HCT116 (cell line): ENCODE data around the gene MANBA. TPM values are rescaled to one million over a fixed set of nuclear protein-coding genes. Genes with fewer than 3 reads are reported as not detected.

Source experiments
- ATAC-seq: fragments of 200-7000 bp; cut with Tn5 transposase; 2 replicates; pipeline ENCODE4 v1.9.1; 2020; ENCODE audit warnings: mild to moderate bottlenecking, moderate library complexity
- BruUV-seq: library from RNA; stranded (reverse); fragments of 400-500 nt; replicated peaks from 2 replicates; lab custom pipeline; 2021; lab: Mats Ljungman, UMichigan
- CTCF ChIA-PET: fragments of 300-600 bp; sonication (Branson Sonifier 250); formaldehyde crosslinking; loops from one replicate; lab custom pipeline; 2021; ENCODE audit warnings: antibody characterized with exemption; lab: Charles Lee
- POLR2A ChIA-PET: fragments of 300-600, 350-600 bp; sonication (Branson Sonifier 250); formaldehyde crosslinking; loops from one replicate; lab custom pipeline; 2021; ENCODE audit warnings: antibody characterized with exemption; lab: Charles Lee
- RAD21 ChIA-PET, 2 experiments: fragments of 300-600 bp; sonication (Branson Sonifier 250); formaldehyde crosslinking; loops; one replicate each; lab custom pipeline; 2023; ENCODE audit warnings: low total read pairs in 2 of 2; ENCODE audit not compliant: uncharacterized antibody in 2 of 2, unreplicated experiment in 2 of 2, low non-redundant PET in 1 of 2; lab: Charles Lee
- DNase-seq: peaks from one replicate; pipeline ENCODE4 v3.0.0-alpha.2; 2010; ENCODE audit warnings: low read depth, low spot score
- H2AFZ ChIP-seq: fragments of 200-600 bp; shearing (Covaris generic), sonication (generic); 2 replicates; pipeline ENCODE4 v1.6.1; 2017; ENCODE audit warnings: low read depth, mixed run types, mixed read lengths, antibody characterized with exemption, low read length; ENCODE audit not compliant: poor library complexity, severe bottlenecking
- H3K27ac ChIP-seq: 2 replicates; pipeline ENCODE4 v1.5.1; 2012; ENCODE audit warnings: low read depth, low read length
- H3K27me3 ChIP-seq: fragments of 200-600 bp; sonication (generic); 2 replicates; pipeline ENCODE4 v1.6.1; 2016; ENCODE audit warnings: mixed run types, low read length, mixed read lengths; ENCODE audit not compliant: insufficient read depth
- H3K36me3 ChIP-seq, 2 experiments: fragments of 200-500 bp in 1 of 2; fragments of 200-600 bp in 1 of 2; sonication (Bioruptor generic) in 1 of 2; sonication (generic) in 1 of 2; 2 replicates each; pipeline versions ENCODE4 v1.5.1 to v1.6.1; 2014 to 2016; ENCODE audit warnings: low read length in 2 of 2, inconsistent platforms in 1 of 2, mixed read lengths in 1 of 2, mixed run types in 1 of 2; ENCODE audit not compliant: insufficient read depth in 2 of 2, control insufficient read depth in 1 of 2
- H3K4me1 ChIP-seq, 2 experiments: fragments of 200-600 bp in 1 of 2; sonication (generic) in 1 of 2; 2 replicates each; pipeline versions ENCODE4 v1.5.1 to v1.6.1; 2012 to 2017; ENCODE audit warnings: low read length in 2 of 2, inconsistent platforms in 1 of 2, mild to moderate bottlenecking in 1 of 2, mixed read lengths in 1 of 2, mixed run types in 1 of 2, moderate library complexity in 1 of 2; ENCODE audit not compliant: insufficient read depth in 2 of 2, control insufficient read depth in 1 of 2
- H3K4me2 ChIP-seq: fragments of 200-600 bp; sonication (generic); 2 replicates; pipeline ENCODE4 v1.6.1; 2017; ENCODE audit warnings: mixed run types, low read length, mixed read lengths
- H3K4me3 ChIP-seq, 2 experiments: fragments of 200-600 bp in 1 of 2; sonication (generic) in 1 of 2; replicated peaks in 1 of 2; 2 replicates each; pipeline ENCODE4 v1.5.1; 2011 to 2016; ENCODE audit warnings: low read length in 2 of 2, control low read depth in 1 of 2, low read depth in 1 of 2, mild to moderate bottlenecking in 1 of 2, mixed read lengths in 1 of 2, mixed run types in 1 of 2
- H3K79me2 ChIP-seq: fragments of 200-600 bp; sonication (generic); 2 replicates; pipeline ENCODE4 v1.6.1; 2017; ENCODE audit warnings: mild to moderate bottlenecking, mixed run types, low read length, moderate library complexity, mixed read lengths; ENCODE audit not compliant: insufficient read depth
- H3K9ac ChIP-seq: fragments of 200-600 bp; sonication (generic); 2 replicates; pipeline ENCODE4 v1.6.1; 2016; ENCODE audit warnings: low read length, mixed read lengths
- H3K9me2 ChIP-seq: fragments of 200-600 bp; sonication (generic), shearing (Covaris generic); 2 replicates; pipeline ENCODE4 v1.6.1; 2017; ENCODE audit warnings: mixed run types, mild to moderate bottlenecking, moderate library complexity; ENCODE audit not compliant: insufficient read depth
- H3K9me3 ChIP-seq, 2 experiments: fragments of 200-500 bp in 1 of 2; fragments of 200-600 bp in 1 of 2; sonication (Bioruptor generic) in 1 of 2; sonication (generic) in 1 of 2; 2 replicates each; pipeline ENCODE4 v1.6.1; 2014 to 2017; ENCODE audit warnings: low read length in 2 of 2, mixed read lengths in 2 of 2, inconsistent platforms in 1 of 2, low read depth in 1 of 2, mild to moderate bottlenecking in 1 of 2, mixed run types in 1 of 2, moderate library complexity in 1 of 2; ENCODE audit not compliant: control insufficient read depth in 1 of 2, insufficient read depth in 1 of 2
- H4K20me1 ChIP-seq: fragments of 200-600 bp; sonication (generic), shearing (Covaris generic); 2 replicates; pipeline ENCODE4 v1.6.1; 2017; ENCODE audit warnings: mixed run types, mild to moderate bottlenecking, moderate library complexity; ENCODE audit not compliant: insufficient read depth
- ATF3 ChIP-seq: IDR thresholded peaks from 2 replicates; pipeline ENCODE4 v1.6.1; 2012
- CBX3 ChIP-seq: IDR thresholded peaks from 2 replicates; pipeline ENCODE4 v1.6.1; 2012; ENCODE audit warnings: low read depth
- CEBPB ChIP-seq: IDR thresholded peaks from 2 replicates; pipeline ENCODE4 v1.6.1; 2012; ENCODE audit warnings: low read depth
- EGR1 ChIP-seq: IDR thresholded peaks from 2 replicates; pipeline ENCODE4 v1.6.1; 2012; ENCODE audit warnings: low read depth
- ELF1 ChIP-seq: IDR thresholded peaks from 2 replicates; pipeline ENCODE4 v1.6.1; 2012; ENCODE audit warnings: low read depth, borderline replicate concordance
- FOSL1 ChIP-seq: IDR thresholded peaks from 2 replicates; pipeline ENCODE4 v1.6.1; 2012; ENCODE audit warnings: low read depth
- JUND ChIP-seq: IDR thresholded peaks from 2 replicates; pipeline ENCODE4 v1.6.1; 2012
- MAX ChIP-seq: IDR thresholded peaks from 2 replicates; pipeline ENCODE4 v1.6.1; 2012
- POLR2AphosphoS5 ChIP-seq: IDR thresholded peaks from 2 replicates; pipeline ENCODE4 v1.6.1; 2011; ENCODE audit warnings: mild to moderate bottlenecking, low read depth, low read length, moderate library complexity
- TCF7L2 ChIP-seq: IDR thresholded peaks from 2 replicates; pipeline ENCODE4 v1.7.0; 2011; ENCODE audit warnings: borderline replicate concordance, inconsistent platforms; ENCODE audit not compliant: insufficient read depth, insufficient read length; ENCODE audit errors: extremely low read depth
- YY1 ChIP-seq: IDR thresholded peaks from 2 replicates; pipeline ENCODE4 v1.6.1; 2011; ENCODE audit warnings: low read length, low read depth, moderate library complexity, mild to moderate bottlenecking; ENCODE audit not compliant: insufficient replicate concordance; ENCODE audit errors: extremely low read depth
- intact Hi-C: fragments of 100-400 bp; cut with micrococcal nuclease; formaldehyde crosslinking; loops from 2 replicates; pipeline ENCODE4 v1.10.0; 2022
- total RNA-seq: library from RNA; stranded (reverse); gene quantifications from one replicate; pipeline ENCODE4 v1.2.1, GENCODE V29; 2021; ENCODE audit not compliant: unreplicated experiment
- TF ChIP-seq, protein P1 (sequence below), 3 experiments: fragments of 200-600 bp in 1 of 3; sonication (generic) in 1 of 3; IDR thresholded peaks in 2 of 3; conservative IDR thresholded peaks in 1 of 3; 2 replicates each; pipeline ENCODE4 v1.5.1; 2012 to 2017; ENCODE audit warnings: low read depth in 2 of 3, low read length in 2 of 3, antibody characterized with exemption in 1 of 3, borderline replicate concordance in 1 of 3, control low read depth in 1 of 3, mild to moderate bottlenecking in 1 of 3, mixed read lengths in 1 of 3, mixed run types in 1 of 3, moderate library complexity in 1 of 3; ENCODE audit not compliant: insufficient read depth in 1 of 3

Gene MANBA
- total RNA-seq, 1 experiment from 2014 or later, result 21.3 TPM

DNA sequence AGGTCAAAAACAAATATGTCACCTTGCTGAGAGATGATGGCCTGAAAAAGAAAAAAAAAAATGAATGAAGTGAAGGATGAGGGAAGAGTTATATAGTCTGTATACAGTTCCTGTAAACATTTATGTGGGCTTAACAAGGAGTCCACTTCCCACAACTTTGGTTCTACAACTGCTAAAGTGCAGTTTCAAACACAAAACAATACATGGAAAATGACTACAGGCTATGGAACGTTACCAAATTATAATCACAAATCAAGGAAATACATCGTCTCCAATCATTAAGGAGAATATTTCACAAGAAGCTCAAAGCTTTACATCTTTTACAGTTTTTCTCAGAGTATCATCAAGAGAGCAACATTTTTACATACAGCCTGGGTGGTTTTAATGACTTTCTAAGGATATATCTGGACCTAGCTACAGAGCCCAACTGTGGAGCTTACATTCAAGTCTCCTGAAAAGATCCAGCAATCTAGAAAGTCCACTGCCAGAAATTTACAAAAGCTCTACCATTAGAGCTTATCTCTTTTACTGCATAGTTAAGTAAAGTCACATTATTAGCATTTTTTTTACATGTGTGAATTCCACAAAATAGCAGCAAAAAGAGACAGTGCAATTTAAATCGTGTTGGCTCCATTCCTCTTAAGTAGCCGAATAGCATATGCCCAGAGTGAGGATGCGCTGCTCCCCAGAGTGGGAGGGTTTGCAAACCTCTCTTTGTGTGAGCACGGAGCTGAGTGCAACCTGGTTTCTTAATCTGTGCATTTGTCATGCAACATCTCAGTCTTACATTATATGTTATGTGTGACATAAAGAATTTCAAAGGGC, 128.3 kb downstream of the MANBA start:
- BruUV-seq, result no TSS peak

DNA sequence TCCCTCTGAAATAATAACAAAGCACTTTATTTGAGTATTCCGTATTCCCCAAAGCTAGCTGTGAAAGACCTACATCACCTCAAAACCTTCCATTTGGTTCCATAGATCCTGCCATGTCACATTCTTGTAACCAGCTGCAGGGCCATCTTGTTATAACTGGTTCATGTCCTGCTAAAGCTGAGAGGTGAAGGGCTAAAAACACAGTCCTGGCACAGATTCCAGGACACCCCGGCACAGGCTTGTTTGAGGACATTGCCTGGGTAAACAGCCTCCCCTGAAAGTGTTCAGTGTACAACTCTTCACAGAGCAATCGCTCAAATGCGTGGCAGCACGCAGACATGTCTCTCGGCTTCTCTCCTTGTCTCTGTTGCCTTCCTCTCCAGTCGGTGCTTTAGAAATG, 129.2 kb downstream of the MANBA start:
- Histone ChIP-seq H2AFZ (no peak overlapping the region), H3K4me3 (no peak overlapping the region), H3K4me1 (peaks cover 0 to 12% of the 10 kb centered on the region in 2 experiments; a peak in 2 of 4 replicates), H3K4me2 (no peak overlapping the region), H3K36me3 (no peaks in the 10 kb centered on the region), H4K20me1 (no peaks in the 10 kb centered on the region), H3K79me2 (no peaks in the 10 kb centered on the region), H3K9me3 (no peaks in the 10 kb centered on the region), H3K27me3 (no peaks in the 10 kb centered on the region), H3K9ac (no peak overlapping the region), H3K9me2 (no peaks in the 10 kb centered on the region), H3K27ac (no peak overlapping the region)
- intact Hi-C loops, result no loop called here
- CTCF ChIA-PET, result no interaction called here
- no peak for ATAC-seq
- POLR2A ChIA-PET, result no interaction called here
- RAD21 ChIA-PET, result no interaction called here
- no TSS peak for BruUV-seq
- DNase-seq, result no peak
- TF ChIP-seq POLR2AphosphoS5, result no peak
- TF ChIP-seq CEBPB, result no peak
- TF ChIP-seq MAX, result no peak
- no peak for TF ChIP-seq YY1
- TF ChIP-seq, protein P1, sequence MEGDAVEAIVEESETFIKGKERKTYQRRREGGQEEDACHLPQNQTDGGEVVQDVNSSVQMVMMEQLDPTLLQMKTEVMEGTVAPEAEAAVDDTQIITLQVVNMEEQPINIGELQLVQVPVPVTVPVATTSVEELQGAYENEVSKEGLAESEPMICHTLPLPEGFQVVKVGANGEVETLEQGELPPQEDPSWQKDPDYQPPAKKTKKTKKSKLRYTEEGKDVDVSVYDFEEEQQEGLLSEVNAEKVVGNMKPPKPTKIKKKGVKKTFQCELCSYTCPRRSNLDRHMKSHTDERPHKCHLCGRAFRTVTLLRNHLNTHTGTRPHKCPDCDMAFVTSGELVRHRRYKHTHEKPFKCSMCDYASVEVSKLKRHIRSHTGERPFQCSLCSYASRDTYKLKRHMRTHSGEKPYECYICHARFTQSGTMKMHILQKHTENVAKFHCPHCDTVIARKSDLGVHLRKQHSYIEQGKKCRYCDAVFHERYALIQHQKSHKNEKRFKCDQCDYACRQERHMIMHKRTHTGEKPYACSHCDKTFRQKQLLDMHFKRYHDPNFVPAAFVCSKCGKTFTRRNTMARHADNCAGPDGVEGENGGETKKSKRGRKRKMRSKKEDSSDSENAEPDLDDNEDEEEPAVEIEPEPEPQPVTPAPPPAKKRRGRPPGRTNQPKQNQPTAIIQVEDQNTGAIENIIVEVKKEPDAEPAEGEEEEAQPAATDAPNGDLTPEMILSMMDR (IDR thresholded peaks at IDR 0.05 in 2 of 3, conservative IDR thresholded peaks at IDR 0.05 in 1 of 3; ENCODE audit: borderline replicate concordance in 1 of 3, insufficient read depth in 1 of 3, low read depth in 2 of 3, low read length in 2 of 3), result no peak
- TF ChIP-seq JUND, result no peak
- TF ChIP-seq CBX3, result no peak
- no peak for TF ChIP-seq ELF1
- TF ChIP-seq FOSL1, result no peak
- no peak for TF ChIP-seq ATF3
- no peak for TF ChIP-seq EGR1
- no peak for TF ChIP-seq TCF7L2

More for the DNA sequence above, 128.3 kb downstream of the MANBA start:
- DNase-seq, result no peak
- no peak overlapping the region for H3K9ac ChIP-seq
- H3K4me3 ChIP-seq, result no peak overlapping the region
- H3K79me2 ChIP-seq, result no peaks in the 10 kb centered on the region
- TF ChIP-seq FOSL1 (no peak), ELF1 (no peak), YY1 (no peak)
- TF ChIP-seq, all 23 proteins: peak for 0
- Histone ChIP-seq H4K20me1 (no peaks in the 10 kb centered on the region), H3K27ac (no peak overlapping the region), H3K4me1 (peaks cover 0 to 10% of the 10 kb centered on the region in 2 experiments; a peak in 2 of 4 replicates), H3K9me2 (no peaks in the 10 kb centered on the region), H3K4me2 (no peak overlapping the region), H2AFZ (no peak overlapping the region), H3K27me3 (no peaks in the 10 kb centered on the region), H3K36me3 (no peaks in the 10 kb centered on the region), H3K9me3 (no peaks in the 10 kb centered on the region)
- ChIA-PET RAD21 (no interaction called here), POLR2A (no interaction called here), CTCF (interaction anchor here (0.8 kb wide), 1 partner anchor 377 kb away, joined by 3 read pairs; no protein-coding TSS in a partner anchor)
- ATAC-seq, result no peak
- intact Hi-C loops, result no loop called here
